ENCODE measurements around the gene ATP1A4. TPM values are rescaled to one million over a fixed set of nuclear protein-coding genes. Genes with fewer than 3 reads are reported as not detected.

The ATP1A4 gene
- total and polyA plus RNA-seq, 3 experiments from 2014 or later: not detected

GRCh38 chr1:160189649-160190625 is 38.5 kb downstream of the ATP1A4 start, which contains the start of gene CASQ1:
Gene CASQ1, plus strand, starts transcription at chr1:160190575. Its CDS starts 177 bp downstream, at chr1:160190752.
- no peak for DNase-seq
- H3K4me3 ChIP-seq (ENCODE audit: low read length): no peak within 1 kb of the TSS
- Mint-ChIP-seq H3K4me3 (no peak within 1 kb of the TSS), H3K27ac (peak within 1 kb of the TSS in 1 of 8 donors; percentile 35), H3K27me3 (peaks cover 6 to 13% of the 10 kb centered on the region in 2 donors), H3K9me3 (no peaks in the 10 kb centered on the region), H3K4me1 (no peaks in the 10 kb centered on the region), H3K36me3 (no peaks in the 10 kb centered on the region)
- ChIA-PET POLR2A (no interaction called here), CTCF (interaction anchor here (0.7 to 5.1 kb wide), 6 partner anchors 12 to 187 kb away, joined by 3 to 80 read pairs (median 3); no protein-coding TSS in a partner anchor)
- no peaks in the 10 kb centered on the region for H3K36me3 ChIP-seq (ENCODE audit: insufficient read depth, low read length)
- H3K27ac ChIP-seq (ENCODE audit: low read depth, low read length): no peak within 1 kb of the TSS
- H3K4me1 ChIP-seq (ENCODE audit: insufficient read depth, low read length): peaks cover 3% of the 10 kb centered on the region
- no peaks in the 10 kb centered on the region for H3K9me3 ChIP-seq (ENCODE audit: low read length)
- H3K27me3 ChIP-seq (ENCODE audit: insufficient read depth, low read length, poor library complexity, severe bottlenecking): no peaks in the 10 kb centered on the region

- CTCF ChIA-PET: interaction anchor here (1.0 to 5.1 kb wide), 4 partner anchors 28 to 103 kb away, joined by 3 to 80 read pairs (median 8); no protein-coding TSS in a partner anchor
Measured at GRCh38 chr1:160191756-160192155, 40.4 kb downstream of the ATP1A4 start.

GRCh38 chr1:160192234-160192633 is 40.8 kb downstream of the ATP1A4 start:
- peaks cover 4 to 9% of the 10 kb centered on the region in 2 donors for H3K27me3 Mint-ChIP-seq
- H3K36me3 Mint-ChIP-seq: no peaks in the 10 kb centered on the region
- H3K4me1 Mint-ChIP-seq: no peaks in the 10 kb centered on the region
- no peak for DNase-seq
- H3K27ac Mint-ChIP-seq: no peak overlapping the region
- Histone ChIP-seq H3K4me3 (ENCODE audit: low read length) (no peak overlapping the region), H3K27ac (ENCODE audit: low read depth, low read length) (no peak overlapping the region), H3K4me1 (ENCODE audit: insufficient read depth, low read length) (peaks cover 3% of the 10 kb centered on the region), H3K36me3 (ENCODE audit: insufficient read depth, low read length) (no peaks in the 10 kb centered on the region), H3K27me3 (ENCODE audit: insufficient read depth, low read length, poor library complexity, severe bottlenecking) (no peaks in the 10 kb centered on the region), H3K9me3 (ENCODE audit: low read length) (no peaks in the 10 kb centered on the region)
- ChIA-PET CTCF (interaction anchor here (1.0 to 5.1 kb wide), 4 partner anchors 60 to 185 kb away, joined by 3 to 80 read pairs (median 8); no protein-coding TSS in a partner anchor), POLR2A (interaction anchor here (0.6 kb wide), 1 partner anchor 174 kb away, joined by 3 read pairs; the partner anchor contains the start of gene NHLH1)
- no peak overlapping the region for H3K4me3 Mint-ChIP-seq
- no peaks in the 10 kb centered on the region for H3K9me3 Mint-ChIP-seq

More at GRCh38 chr1:160191756-160192155, 40.4 kb downstream of the ATP1A4 start:
- Mint-ChIP-seq H3K27ac (no peak overlapping the region), H3K36me3 (no peaks in the 10 kb centered on the region), H3K4me1 (no peaks in the 10 kb centered on the region), H3K9me3 (no peaks in the 10 kb centered on the region), H3K4me3 (no peak overlapping the region), H3K27me3 (peaks cover 4 to 7% of the 10 kb centered on the region in 2 donors)
- no peaks in the 10 kb centered on the region for H3K36me3 ChIP-seq (ENCODE audit: insufficient read depth, low read length)
- H3K4me3 ChIP-seq (ENCODE audit: low read length): no peak overlapping the region
- H3K4me1 ChIP-seq (ENCODE audit: insufficient read depth, low read length): peaks cover 3% of the 10 kb centered on the region
- no peak for DNase-seq
- POLR2A ChIA-PET: no interaction called here
- H3K27me3 ChIP-seq (ENCODE audit: insufficient read depth, low read length, poor library complexity, severe bottlenecking): no peaks in the 10 kb centered on the region
- no peaks in the 10 kb centered on the region for H3K9me3 ChIP-seq (ENCODE audit: low read length)
- H3K27ac ChIP-seq (ENCODE audit: low read depth, low read length): no peak overlapping the region

- ChIA-PET POLR2A (no interaction called here), CTCF (interaction anchor here (0.6 to 5.1 kb wide), 23 partner anchors 9 to 215 kb away, joined by 3 to 80 read pairs (median 4); partner anchors contain the start of genes PEA15 and PEX19)
- H3K27me3 ChIP-seq (ENCODE audit: insufficient read depth, low read length, poor library complexity, severe bottlenecking): no peaks in the 10 kb centered on the region
- Mint-ChIP-seq H3K27me3 (peaks cover 2 to 9% of the 10 kb centered on the region in 2 donors), H3K4me3 (no peak overlapping the region), H3K4me1 (no peaks in the 10 kb centered on the region), H3K9me3 (no peaks in the 10 kb centered on the region), H3K27ac (no peak overlapping the region), H3K36me3 (no peaks in the 10 kb centered on the region)
- no peaks in the 10 kb centered on the region for H3K9me3 ChIP-seq (ENCODE audit: low read length)
- H3K4me3 ChIP-seq (ENCODE audit: low read length): no peak overlapping the region
- no peak overlapping the region for H3K27ac ChIP-seq (ENCODE audit: low read depth, low read length)
- peaks cover 3% of the 10 kb centered on the region for H3K4me1 ChIP-seq (ENCODE audit: insufficient read depth, low read length)
- peak; percentile 58 to 85 (median 76) for DNase-seq
- H3K36me3 ChIP-seq (ENCODE audit: insufficient read depth, low read length): no peaks in the 10 kb centered on the region
Measured at GRCh38 chr1:160193091-160193819, 41.9 kb downstream of the ATP1A4 start.

GRCh38 chr1:160193832-160194736 is 42.7 kb downstream of the ATP1A4 start:
- ChIA-PET POLR2A (no interaction called here), CTCF (interaction anchor here (0.6 to 5.1 kb wide), 24 partner anchors 8 to 214 kb away, joined by 3 to 80 read pairs (median 4); partner anchors contain the start of genes PEA15 and PEX19)
- Mint-ChIP-seq H3K27me3 (peaks cover 2 to 7% of the 10 kb centered on the region in 2 donors), H3K4me3 (no peak overlapping the region), H3K4me1 (no peaks in the 10 kb centered on the region), H3K36me3 (no peaks in the 10 kb centered on the region), H3K9me3 (no peaks in the 10 kb centered on the region), H3K27ac (no peak overlapping the region)
- Histone ChIP-seq H3K27ac (ENCODE audit: low read depth, low read length) (no peak overlapping the region), H3K36me3 (ENCODE audit: insufficient read depth, low read length) (no peaks in the 10 kb centered on the region), H3K9me3 (ENCODE audit: low read length) (no peaks in the 10 kb centered on the region), H3K4me3 (ENCODE audit: low read length) (no peak overlapping the region), H3K4me1 (ENCODE audit: insufficient read depth, low read length) (peaks cover 3% of the 10 kb centered on the region), H3K27me3 (ENCODE audit: insufficient read depth, low read length, poor library complexity, severe bottlenecking) (no peaks in the 10 kb centered on the region)
- no peak for DNase-seq

- no peaks in the 10 kb centered on the region for H3K27me3 ChIP-seq (ENCODE audit: insufficient read depth, low read length, poor library complexity, severe bottlenecking)
- ChIA-PET POLR2A (no interaction called here), CTCF (interaction anchor here (1.2 to 2.6 kb wide), 3 partner anchors 8 to 97 kb away, joined by 3 to 16 read pairs (median 6); no protein-coding TSS in a partner anchor)
Measured at GRCh38 chr1:160194737-160195059, 43.3 kb downstream of the ATP1A4 start.

GRCh38 chr1:160196143-160196542 is 44.7 kb downstream of the ATP1A4 start:
- Histone ChIP-seq H3K9me3 (ENCODE audit: low read length) (no peaks in the 10 kb centered on the region), H3K4me3 (ENCODE audit: low read length) (no peak overlapping the region), H3K36me3 (ENCODE audit: insufficient read depth, low read length) (no peaks in the 10 kb centered on the region), H3K4me1 (ENCODE audit: insufficient read depth, low read length) (peaks cover 3% of the 10 kb centered on the region), H3K27me3 (ENCODE audit: insufficient read depth, low read length, poor library complexity, severe bottlenecking) (no peaks in the 10 kb centered on the region), H3K27ac (ENCODE audit: low read depth, low read length) (no peak overlapping the region)
- H3K4me1 Mint-ChIP-seq: no peaks in the 10 kb centered on the region
- H3K36me3 Mint-ChIP-seq: no peaks in the 10 kb centered on the region
- H3K27me3 Mint-ChIP-seq: peaks cover 0 to 3% of the 10 kb centered on the region in 2 donors
- H3K4me3 Mint-ChIP-seq: no peak overlapping the region
- no peak for DNase-seq
- H3K9me3 Mint-ChIP-seq: no peaks in the 10 kb centered on the region
- ChIA-PET CTCF (interaction anchor here (0.8 to 2.6 kb wide), 3 partner anchors 55 to 180 kb away, joined by 3 to 16 read pairs (median 6); no protein-coding TSS in a partner anchor), POLR2A (no interaction called here)
- peak overlapping the region in 1 of 8 donors; percentile 78 for H3K27ac Mint-ChIP-seq

More at GRCh38 chr1:160194737-160195059, 43.3 kb downstream of the ATP1A4 start:
- Histone ChIP-seq H3K9me3 (ENCODE audit: low read length) (no peaks in the 10 kb centered on the region), H3K4me3 (ENCODE audit: low read length) (no peak overlapping the region), H3K4me1 (ENCODE audit: insufficient read depth, low read length) (peaks cover 3% of the 10 kb centered on the region), H3K27ac (ENCODE audit: low read depth, low read length) (no peak overlapping the region), H3K36me3 (ENCODE audit: insufficient read depth, low read length) (no peaks in the 10 kb centered on the region)
- peaks cover 2 to 6% of the 10 kb centered on the region in 2 donors for H3K27me3 Mint-ChIP-seq
- H3K4me3 Mint-ChIP-seq: no peak overlapping the region
- no peaks in the 10 kb centered on the region for H3K9me3 Mint-ChIP-seq
- no peaks in the 10 kb centered on the region for H3K36me3 Mint-ChIP-seq
- DNase-seq: no peak
- no peaks in the 10 kb centered on the region for H3K4me1 Mint-ChIP-seq
- no peak overlapping the region for H3K27ac Mint-ChIP-seq

All from CD8-positive, alpha-beta memory T cell (primary cell).